Hematopoietic multipotent progenitor cell treated with erythropoietin and hydrocortisone succinate and interleukin-3 and kit ligand, for 17 days (in vitro differentiated cells): ENCODE data around the gene SGTB.
"Not testable (repeated sequence)": the region's sequence is repeated elsewhere in the genome, so short reads cannot be mapped to it uniquely, and the experiment has no call there.

Source experiments
- DNase-seq: peaks from one replicate; pipeline ENCODE4 v3.0.0-alpha.2; 2015; ENCODE audit warnings: low spot score

Gene SGTB

GRCh38 chr5:65668696-65669095, 53.2 kb downstream of the SGTB start:
- no peak for DNase-seq

GRCh38 chr5:65663804-65664521, 57.9 kb downstream of the SGTB start:
- no peak for DNase-seq

GRCh38 chr5:65654713-65655112, 67.2 kb downstream of the SGTB start:
- DNase-seq, result no peak

- no peak for DNase-seq
Measured at GRCh38 chr5:65651144-65651543, 70.8 kb downstream of the SGTB start.

DNA sequence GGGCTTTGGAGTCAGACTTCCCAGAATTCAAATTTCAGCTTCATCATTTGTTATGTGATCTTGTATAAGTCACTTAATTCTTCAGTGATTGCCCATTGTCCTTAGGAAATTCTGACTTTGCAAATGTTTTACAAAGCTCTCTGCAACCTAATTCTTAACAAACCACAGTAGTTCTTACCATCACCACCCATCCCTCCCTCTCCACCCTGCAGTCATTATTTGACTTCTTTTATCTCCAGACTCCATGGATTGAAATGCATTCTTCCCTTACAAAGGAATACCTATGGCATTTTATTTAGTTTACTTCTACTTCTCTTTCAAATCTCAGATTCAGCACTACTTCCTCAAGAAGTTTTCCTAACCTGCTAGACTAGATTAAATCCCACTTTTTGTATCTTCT, 74.0 kb downstream of the SGTB start:
- no peak for DNase-seq

GRCh38 chr5:65646938-65647337, 75.0 kb downstream of the SGTB start:
- DNase-seq, result no peak

DNA sequence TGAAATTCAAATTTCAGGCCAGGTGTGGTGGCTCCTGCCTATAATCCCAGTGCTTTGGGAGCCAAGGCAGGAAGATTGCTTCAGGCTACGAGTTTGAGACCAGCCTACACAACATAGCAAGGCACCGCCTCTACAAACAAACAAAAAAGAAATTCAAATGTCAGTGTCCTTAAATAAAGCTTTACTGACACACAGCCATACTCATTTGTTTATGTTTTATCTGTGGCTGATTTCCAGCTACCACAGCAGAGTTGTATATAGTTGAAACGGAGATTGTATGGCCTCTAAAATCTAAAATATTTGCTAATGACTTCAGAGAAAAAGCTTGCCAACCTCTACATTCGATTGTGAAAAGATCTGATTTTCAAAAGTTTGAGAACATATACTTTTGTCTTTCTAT, 81.7 kb downstream of the SGTB start:
- no peak for DNase-seq

DNA sequence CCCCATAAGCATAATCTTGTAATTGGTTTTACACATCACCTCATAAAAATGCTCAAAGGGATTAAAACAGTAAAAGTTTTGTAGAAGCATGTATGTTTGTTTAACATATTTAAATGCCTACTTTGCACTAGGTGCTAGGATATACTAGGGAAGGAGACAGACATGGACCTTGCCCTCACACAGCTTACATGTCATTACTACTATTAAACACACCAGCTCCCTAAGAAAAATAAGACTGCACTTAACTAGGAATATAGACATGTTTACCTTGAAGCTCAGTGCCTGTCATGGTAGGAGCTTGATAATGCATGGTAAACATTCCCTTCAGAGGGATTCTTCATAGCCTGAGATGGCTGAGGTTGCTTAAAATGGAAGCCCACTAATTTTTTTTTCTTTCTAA, 90.9 kb downstream of the SGTB start:
- DNase-seq, result no peak

- peak; percentile 15 for DNase-seq
Measured at GRCh38 chr5:65625743-65626142, 96.2 kb downstream of the SGTB start.

DNA sequence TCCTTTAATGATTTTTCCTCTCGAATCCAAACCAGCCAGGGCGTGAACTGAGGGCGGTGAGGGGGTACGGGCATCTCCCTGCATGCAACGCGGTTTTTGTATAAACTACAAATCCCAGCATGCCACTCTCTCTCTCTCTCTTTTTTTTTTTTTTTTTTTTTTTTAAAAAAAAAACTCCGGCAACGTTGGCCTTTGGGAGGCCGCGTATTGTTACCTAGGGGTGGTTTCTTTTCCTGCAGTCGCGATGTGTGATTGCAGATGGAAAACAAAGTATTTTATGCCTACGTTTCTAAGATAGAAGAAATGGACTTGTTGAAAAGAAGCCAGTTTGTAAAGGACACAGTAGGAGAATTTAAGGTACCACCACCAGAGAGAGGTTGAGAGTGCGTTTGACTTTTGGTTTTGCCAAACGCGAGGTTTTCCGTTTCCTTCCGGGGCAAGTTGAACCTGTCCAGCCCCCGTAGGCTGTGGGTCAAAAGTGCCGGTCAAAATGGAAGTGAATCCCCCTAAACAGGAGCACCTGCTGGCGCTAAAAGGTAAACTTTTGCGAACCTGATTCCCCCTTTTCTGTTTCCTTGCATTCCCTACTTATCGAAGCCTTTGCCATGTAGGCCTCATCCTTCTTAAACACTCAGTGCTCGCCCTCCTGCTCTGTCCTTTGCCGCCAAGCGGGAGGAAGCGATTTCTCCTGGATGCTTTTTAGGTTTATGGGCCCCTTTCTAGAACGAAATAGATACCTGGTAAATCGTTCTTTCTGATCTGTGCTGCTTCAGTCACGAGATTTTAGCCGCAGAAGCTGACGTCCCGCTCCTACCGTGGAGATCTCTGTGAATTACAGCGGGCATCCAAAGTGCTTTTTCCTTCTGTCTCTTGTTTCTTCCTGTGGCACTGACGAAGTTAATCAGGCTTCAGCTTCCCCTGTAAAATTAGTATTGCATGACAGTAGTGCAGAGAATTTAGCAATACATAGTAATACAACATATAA, 97.0 kb downstream of the SGTB start, which contains the start of the genes SHLD3 and TRAPPC13:
Gene SHLD3, plus strand, starts transcription at position 457 of the 985 bp plus-strand sequence. CDS start 4,561 bp downstream, outside the sequence.
Gene TRAPPC13, plus strand, starts transcription at position 457 of the 985 bp plus-strand sequence. Its CDS starts 34 bp downstream, at position 491.
- DNase-seq, result peak; percentile 91

DNA sequence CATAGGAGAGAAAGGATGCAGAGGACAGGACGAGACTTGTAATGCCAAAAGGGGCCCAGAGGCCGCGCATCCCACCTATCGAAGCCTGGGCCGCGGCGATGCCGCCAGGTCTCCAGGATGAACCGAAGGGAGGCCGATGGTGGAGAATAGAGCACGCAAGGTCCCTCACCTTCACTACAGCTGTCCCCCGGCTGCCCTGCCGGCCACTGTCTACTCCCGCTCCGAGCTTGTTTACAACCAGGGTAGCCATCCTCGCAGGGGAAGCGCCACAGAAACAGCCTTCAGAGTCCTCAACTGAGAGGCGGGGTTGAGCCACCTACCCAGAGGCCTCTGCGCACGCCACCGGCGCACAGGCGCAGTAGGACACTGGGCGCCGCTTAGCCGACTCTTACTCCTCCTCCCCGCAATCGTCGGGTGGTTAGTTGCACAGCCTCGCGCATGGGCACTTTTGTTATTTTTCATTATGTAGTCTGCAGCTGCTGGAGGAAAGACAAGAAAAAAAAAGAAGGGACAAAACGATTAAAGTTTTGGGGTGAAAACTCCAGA, 97.8 kb downstream of the SGTB start, which contains the start of gene TRIM23:
Gene TRIM23, minus strand, starts transcription at position 309 of the 546 bp plus-strand sequence. Its CDS starts 59 bp downstream, at position 250.
- DNase-seq, result peak; percentile 98

- DNase-seq, result no peak
Measured at GRCh38 chr5:65623482-65623881, 98.4 kb downstream of the SGTB start.

DNA sequence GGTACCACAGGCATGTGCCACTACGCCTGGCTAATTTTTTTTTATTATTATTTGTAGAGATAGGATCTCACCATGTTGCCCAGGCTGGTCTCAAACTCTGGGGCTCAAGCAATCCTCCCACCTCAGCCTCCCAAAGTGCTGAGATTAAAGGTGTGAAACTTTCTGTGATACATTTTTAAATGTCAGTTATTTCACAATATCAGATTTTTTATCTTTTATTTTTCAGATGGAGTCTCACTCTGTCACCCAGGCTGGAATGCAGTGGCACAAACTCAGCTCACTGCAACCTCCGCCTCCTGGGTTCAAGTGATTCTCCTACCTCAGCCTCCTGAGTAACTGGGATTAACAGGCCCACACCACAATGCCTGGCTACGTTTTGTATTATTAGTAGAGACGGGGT, 99.9 kb downstream of the SGTB start:
- not testable (repeated sequence) for DNase-seq

DNA sequence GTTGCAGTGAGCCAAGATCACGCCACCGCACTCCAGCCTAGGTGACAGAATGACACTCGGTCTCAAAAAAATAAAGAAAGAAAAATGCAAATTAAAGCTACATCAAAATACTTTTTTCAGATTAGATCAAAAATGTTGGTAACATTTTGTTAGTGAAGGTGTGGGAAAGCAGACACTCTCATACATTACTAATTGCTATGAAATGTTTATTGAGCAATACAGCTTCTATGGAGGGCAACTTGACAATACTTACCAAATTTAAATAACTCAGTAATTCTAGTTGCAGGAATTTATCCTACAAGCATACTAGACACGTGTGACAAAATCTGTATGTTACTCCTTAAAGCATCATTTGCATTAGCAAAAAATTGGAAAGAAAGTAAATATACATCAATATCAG, 101.9 kb downstream of the SGTB start:
- DNase-seq, result no peak
